ENCODE results near the gene SLC5A2. TPM values are rescaled to one million over a fixed set of nuclear protein-coding genes. Genes with fewer than 3 reads are reported as not detected.

Gene SLC5A2
- total RNA-seq, 4 donors from 2014 or later = 0.13 to 0.66 (median 0.34) TPM; not detected in 1

GRCh38 chr16:31466381-31466841, 16.5 kb upstream of the SLC5A2 start:
- no peak for TF ChIP-seq POLR2A (IDR thresholded peaks at IDR 0.05; ENCODE audit: low read depth)
- no peak for TF ChIP-seq CTCF (IDR thresholded peaks at IDR 0.05)
- TF ChIP-seq EP300 (IDR thresholded peaks at IDR 0.05) = no peak
- no peak for TF ChIP-seq POLR2AphosphoS5 (IDR thresholded peaks at IDR 0.05)
- Histone ChIP-seq H3K4me3 (no peak overlapping the region), H3K9me3 (no peaks in the 10 kb centered on the region), H3K27ac (replicated peaks in 1 of 4) (no peak overlapping the region), H3K4me1 (peaks cover 8 to 13% (median 11%) of the 10 kb centered on the region in 4 donors), H3K27me3 (no peaks in the 10 kb centered on the region), H3K36me3 (peaks cover 27 to 57% (median 55%) of the 10 kb centered on the region in 4 donors)
- intact Hi-C loops (cut with DNase I) = no loop called here
- DNase-seq (ENCODE audit: extremely low spot score) = no peak
- 99% methylated on average over 14 of the region's 18 CpGs for WGBS

- Histone ChIP-seq H3K27ac (replicated peaks in 1 of 4) (no peak overlapping the region), H3K36me3 (peaks cover 24 to 52% (median 49%) of the 10 kb centered on the region in 4 donors), H3K9me3 (no peaks in the 10 kb centered on the region), H3K4me1 (peaks cover 11 to 18% (median 15%) of the 10 kb centered on the region in 4 donors), H3K4me3 (no peak overlapping the region), H3K27me3 (no peaks in the 10 kb centered on the region)
- TF ChIP-seq EP300 (IDR thresholded peaks at IDR 0.05) (no peak), POLR2AphosphoS5 (IDR thresholded peaks at IDR 0.05) (no peak), POLR2A (IDR thresholded peaks at IDR 0.05; ENCODE audit: low read depth) (no peak), CTCF (IDR thresholded peaks at IDR 0.05) (no peak)
- 82% methylated on average over 4 of the region's 5 CpGs for WGBS
- intact Hi-C loops (cut with DNase I) = no loop called here
- no peak for DNase-seq (ENCODE audit: extremely low spot score)
Observed at GRCh38 chr16:31467151-31467773, 15.7 kb upstream of the SLC5A2 start.

GRCh38 chr16:31467858-31468257, 15.1 kb upstream of the SLC5A2 start:
- no peaks in the 10 kb centered on the region for H3K9me3 ChIP-seq
- no peak for TF ChIP-seq EP300 (IDR thresholded peaks at IDR 0.05)
- no peak for TF ChIP-seq POLR2A (IDR thresholded peaks at IDR 0.05; ENCODE audit: low read depth)
- no peak for TF ChIP-seq POLR2AphosphoS5 (IDR thresholded peaks at IDR 0.05)
- TF ChIP-seq CTCF (IDR thresholded peaks at IDR 0.05) = no peak
- peaks cover 11 to 18% (median 17%) of the 10 kb centered on the region in 4 donors for H3K4me1 ChIP-seq
- peaks cover 18 to 46% (median 43%) of the 10 kb centered on the region in 4 donors for H3K36me3 ChIP-seq
- DNase-seq (ENCODE audit: extremely low spot score) = no peak
- no peak overlapping the region for H3K4me3 ChIP-seq
- intact Hi-C loops (cut with DNase I) = no loop called here
- H3K27ac ChIP-seq (replicated peaks in 1 of 4) = no peak overlapping the region
- no peaks in the 10 kb centered on the region for H3K27me3 ChIP-seq
- WGBS = 97% methylated on average over 5 of the region's 5 CpGs

- WGBS = 80% methylated on average over 3 of the region's 3 CpGs
- H3K4me3 ChIP-seq = peak overlapping the region in 3 of 4 donors; percentile 85 to 94 (median 87)
- H3K36me3 ChIP-seq = peaks cover 30 to 43% (median 41%) of the 10 kb centered on the region in 4 donors
- no peak for DNase-seq (ENCODE audit: extremely low spot score)
- H3K27ac ChIP-seq (replicated peaks in 1 of 4) = peak overlapping the region; percentile 99 to 100 (median 99)
- intact Hi-C loops (cut with DNase I) = no loop called here
- TF ChIP-seq CTCF (IDR thresholded peaks at IDR 0.05) = no peak
- no peak for TF ChIP-seq POLR2AphosphoS5 (IDR thresholded peaks at IDR 0.05)
- TF ChIP-seq POLR2A (IDR thresholded peaks at IDR 0.05; ENCODE audit: low read depth) = no peak
- TF ChIP-seq EP300 (IDR thresholded peaks at IDR 0.05) = no peak
- peaks cover 22 to 44% (median 43%) of the 10 kb centered on the region in 4 donors for H3K4me1 ChIP-seq
- H3K27me3 ChIP-seq = no peaks in the 10 kb centered on the region
- no peaks in the 10 kb centered on the region for H3K9me3 ChIP-seq
Observed at GRCh38 chr16:31470615-31471014, 12.3 kb upstream of the SLC5A2 start.
